GM21723 (cell line): ENCODE results near the gene DIP2C.

Experiments used
- ATAC-seq: cut with Tn5 transposase; IDR thresholded peaks from one replicate; pipeline ENCODE4 v1.9.1; 2021; ENCODE audit warnings: mild to moderate bottlenecking, moderate library complexity; ENCODE audit not compliant: unreplicated experiment

The DIP2C gene

DNA sequence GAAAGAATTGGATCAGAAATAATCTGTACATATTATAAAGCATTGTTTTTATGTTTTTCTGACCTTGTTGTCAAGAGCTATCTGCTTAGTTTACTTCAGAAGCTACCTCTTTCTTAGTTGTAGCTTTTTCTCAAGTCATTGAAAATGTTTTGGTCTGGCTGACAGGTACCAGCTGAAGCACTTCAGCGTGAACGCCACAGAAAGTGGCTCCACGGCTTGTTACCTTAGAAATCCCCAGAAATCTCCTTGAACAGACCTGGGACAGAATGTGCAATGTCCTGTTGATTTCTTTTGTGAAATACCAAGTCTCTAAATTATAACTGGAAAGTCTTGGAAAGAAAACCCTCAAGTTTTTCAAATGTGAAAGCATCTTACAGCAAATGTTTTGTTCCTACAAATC is 457.4 kb downstream of the DIP2C start:
- no peak for ATAC-seq

GRCh38 chr10:230758-231157 is 458.7 kb downstream of the DIP2C start:
- no peak for ATAC-seq

- no peak for ATAC-seq
Observed at GRCh38 chr10:228366-228765, 461.1 kb downstream of the DIP2C start.

DNA sequence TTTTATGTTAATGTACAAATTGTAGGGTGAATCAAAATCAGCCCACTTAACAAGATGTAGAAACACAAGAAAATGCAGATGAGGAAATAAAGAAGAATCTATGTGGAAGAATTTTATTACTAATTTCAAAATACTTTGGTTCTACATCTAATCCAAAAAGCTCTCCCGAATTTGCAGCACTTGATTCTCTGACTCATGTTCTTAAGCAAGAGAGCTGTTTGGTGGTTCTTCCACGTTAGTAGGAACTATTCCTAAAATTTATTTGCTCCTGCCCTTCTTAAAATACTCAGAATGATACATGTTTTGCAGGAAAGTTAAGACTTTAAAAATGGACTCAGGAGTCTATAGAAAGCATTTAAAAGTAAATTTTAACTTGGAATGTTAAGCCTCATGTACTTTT is 462.5 kb downstream of the DIP2C start:
- ATAC-seq, result no peak

DNA sequence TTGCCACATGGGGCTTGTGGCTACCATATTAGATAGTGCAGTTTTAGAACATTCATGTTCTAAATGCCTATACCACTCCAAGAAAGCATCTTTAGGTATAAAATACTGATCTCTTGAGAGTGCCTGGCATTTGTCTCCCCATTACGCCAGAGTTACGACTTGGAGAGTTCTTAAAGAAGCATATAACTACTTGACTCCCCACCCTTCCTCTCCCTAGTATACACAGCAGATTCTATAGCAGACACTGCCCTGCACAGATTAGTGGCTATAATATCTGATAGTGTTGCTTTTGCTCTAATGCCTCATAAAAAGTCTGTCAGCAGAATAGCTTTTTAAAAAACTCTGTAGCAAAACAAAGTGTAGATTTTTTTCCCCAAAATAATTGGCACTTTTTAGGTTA is 463.4 kb downstream of the DIP2C start:
- no peak for ATAC-seq

DNA sequence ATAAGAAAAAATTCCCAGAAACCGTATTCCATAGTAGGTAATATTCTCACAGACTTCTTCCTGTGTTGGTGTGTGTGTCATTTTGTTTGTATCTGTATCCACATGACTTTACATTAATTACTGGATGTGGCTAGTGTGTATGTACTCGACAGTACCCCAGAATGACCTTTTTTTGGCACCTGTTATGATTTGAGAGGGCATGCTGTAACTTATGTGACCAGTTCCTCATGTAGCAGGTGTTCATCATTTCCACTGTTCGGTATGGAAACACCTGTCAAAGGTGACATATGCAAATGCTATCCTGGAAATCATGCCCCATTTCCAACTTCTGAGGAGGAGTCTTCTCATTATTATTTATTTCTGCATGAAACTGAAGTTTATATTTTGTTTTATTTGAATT is 464.9 kb downstream of the DIP2C start:
- peak; percentile 60 for ATAC-seq
